ENCODE data around the gene REV3L. TPM values are rescaled to one million over a fixed set of nuclear protein-coding genes. Genes with fewer than 3 reads are reported as not detected.

Gene REV3L
- total RNA-seq, 1 donor from 2014 or later = 23.0 TPM

GRCh38 chr6:111521497-111522270 lies 38.7 kb upstream of the REV3L start:
- no peaks in the 10 kb centered on the region for H4K20me1 ChIP-seq (ENCODE audit: insufficient read depth, low read length)
- no peaks in the 10 kb centered on the region for H3K9me3 ChIP-seq (ENCODE audit: insufficient read depth, low read depth, low read length)
- TF ChIP-seq EZH2 (IDR thresholded peaks at IDR 0.05; ENCODE audit: insufficient read depth, low read length) = no peak
- TF ChIP-seq CTCF (IDR thresholded peaks at IDR 0.05; ENCODE audit: insufficient read depth, low read depth, low read length) = no peak
- no peak overlapping the region for H2AFZ ChIP-seq (ENCODE audit: low read depth, low read length)
- Mint-ChIP-seq H3K9me3 (ENCODE audit: unreplicated experiment) (no peaks in the 10 kb centered on the region), H3K4me3 (ENCODE audit: unreplicated experiment) (no peak overlapping the region), H3K36me3 (ENCODE audit: low read depth, unreplicated experiment) (peaks cover 6% of the 10 kb centered on the region), H3K27me3 (ENCODE audit: low read depth, unreplicated experiment) (no peaks in the 10 kb centered on the region), H3K4me1 (ENCODE audit: low read depth, unreplicated experiment) (peaks cover 33% of the 10 kb centered on the region), H3K27ac (ENCODE audit: unreplicated experiment) (no peak overlapping the region)
- no peak for FAIRE-seq
- H3K79me2 ChIP-seq (ENCODE audit: insufficient read depth, low read length) = no peaks in the 10 kb centered on the region
- no peaks in the 10 kb centered on the region for H3K36me3 ChIP-seq (ENCODE audit: insufficient read depth, low read length)
- DNase-seq (ENCODE audit: low read depth) = no peak
- H3K27ac ChIP-seq (ENCODE audit: low read depth, low read length) = no peak overlapping the region
- no peak overlapping the region for H3K4me2 ChIP-seq (ENCODE audit: low read length)
- no peak overlapping the region for H3K9ac ChIP-seq (ENCODE audit: low read length)
- H3K27me3 ChIP-seq (ENCODE audit: insufficient read depth, low read length) = no peaks in the 10 kb centered on the region
- no peak overlapping the region for H3K4me3 ChIP-seq (ENCODE audit: insufficient read depth, low read depth, low read length)
- no peaks in the 10 kb centered on the region for H3K4me1 ChIP-seq (ENCODE audit: insufficient read depth, low read length)

- no peaks in the 10 kb centered on the region for H3K9me3 Mint-ChIP-seq (ENCODE audit: unreplicated experiment)
- H3K4me1 Mint-ChIP-seq (ENCODE audit: low read depth, unreplicated experiment) = peaks cover 33% of the 10 kb centered on the region
- H3K4me2 ChIP-seq (ENCODE audit: low read length) = no peak overlapping the region
- H2AFZ ChIP-seq (ENCODE audit: low read depth, low read length) = no peak overlapping the region
- no peak overlapping the region for H3K27ac Mint-ChIP-seq (ENCODE audit: unreplicated experiment)
- no peaks in the 10 kb centered on the region for H3K36me3 ChIP-seq (ENCODE audit: insufficient read depth, low read length)
- DNase-seq (ENCODE audit: low read depth) (no peak), FAIRE-seq (no peak)
- no peaks in the 10 kb centered on the region for H3K27me3 ChIP-seq (ENCODE audit: insufficient read depth, low read length)
- no peaks in the 10 kb centered on the region for H3K27me3 Mint-ChIP-seq (ENCODE audit: low read depth, unreplicated experiment)
- H3K36me3 Mint-ChIP-seq (ENCODE audit: low read depth, unreplicated experiment) = peaks cover 6% of the 10 kb centered on the region
- TF ChIP-seq EZH2 (IDR thresholded peaks at IDR 0.05; ENCODE audit: insufficient read depth, low read length) (no peak), CTCF (IDR thresholded peaks at IDR 0.05; ENCODE audit: insufficient read depth, low read depth, low read length) (no peak)
- no peaks in the 10 kb centered on the region for H3K4me1 ChIP-seq (ENCODE audit: insufficient read depth, low read length)
- no peaks in the 10 kb centered on the region for H3K9me3 ChIP-seq (ENCODE audit: insufficient read depth, low read depth, low read length)
- no peak overlapping the region for H3K27ac ChIP-seq (ENCODE audit: low read depth, low read length)
- no peak overlapping the region for H3K4me3 Mint-ChIP-seq (ENCODE audit: unreplicated experiment)
- H3K4me3 ChIP-seq (ENCODE audit: insufficient read depth, low read depth, low read length) = no peak overlapping the region
- H4K20me1 ChIP-seq (ENCODE audit: insufficient read depth, low read length) = no peaks in the 10 kb centered on the region
- H3K79me2 ChIP-seq (ENCODE audit: insufficient read depth, low read length) = no peaks in the 10 kb centered on the region
- H3K9ac ChIP-seq (ENCODE audit: low read length) = no peak overlapping the region
These were observed 37.5 kb upstream of the REV3L start for GRCh38 chr6:111520524-111520923.

- Histone ChIP-seq H4K20me1 (ENCODE audit: insufficient read depth, low read length) (no peaks in the 10 kb centered on the region), H3K79me2 (ENCODE audit: insufficient read depth, low read length) (no peaks in the 10 kb centered on the region), H3K27me3 (ENCODE audit: insufficient read depth, low read length) (no peaks in the 10 kb centered on the region), H3K9ac (ENCODE audit: low read length) (no peak overlapping the region), H2AFZ (ENCODE audit: low read depth, low read length) (no peak overlapping the region), H3K36me3 (ENCODE audit: insufficient read depth, low read length) (no peaks in the 10 kb centered on the region), H3K4me2 (ENCODE audit: low read length) (no peak overlapping the region), H3K4me3 (ENCODE audit: insufficient read depth, low read depth, low read length) (no peak overlapping the region), H3K4me1 (ENCODE audit: insufficient read depth, low read length) (no peaks in the 10 kb centered on the region), H3K9me3 (ENCODE audit: insufficient read depth, low read depth, low read length) (no peaks in the 10 kb centered on the region), H3K27ac (ENCODE audit: low read depth, low read length) (no peak overlapping the region)
- TF ChIP-seq EZH2 (IDR thresholded peaks at IDR 0.05; ENCODE audit: insufficient read depth, low read length) = no peak
- TF ChIP-seq CTCF (IDR thresholded peaks at IDR 0.05; ENCODE audit: insufficient read depth, low read depth, low read length) = no peak
- Mint-ChIP-seq H3K4me1 (ENCODE audit: low read depth, unreplicated experiment) (peaks cover 25% of the 10 kb centered on the region), H3K36me3 (ENCODE audit: low read depth, unreplicated experiment) (peaks cover 4% of the 10 kb centered on the region), H3K27me3 (ENCODE audit: low read depth, unreplicated experiment) (no peaks in the 10 kb centered on the region), H3K27ac (ENCODE audit: unreplicated experiment) (peak overlapping the region; percentile 31), H3K9me3 (ENCODE audit: unreplicated experiment) (no peaks in the 10 kb centered on the region), H3K4me3 (ENCODE audit: unreplicated experiment) (peak overlapping the region; percentile 24)
- FAIRE-seq (no peak), DNase-seq (ENCODE audit: low read depth) (no peak)
These were observed 34.9 kb upstream of the REV3L start for GRCh38 chr6:111517965-111518364.
